NCI-H2029 (cell line): ENCODE results near the gene LCNL1.

ENCODE experiments used
- DNase-seq: peaks from one replicate; lab custom pipeline; 2025; lab: John Stamatoyannopoulos, UW

LCNL1 gene

GRCh38 chr9:136975644-136976043, 7.1 kb upstream of the LCNL1 start:
- no peak for DNase-seq

- no peak for DNase-seq
These were observed 5.6 kb upstream of the LCNL1 start, which contains the start of gene PTGDS for GRCh38 chr9:136977223-136977622. TSS of gene PTGDS (plus strand) at chr9:136977504. CDS start at chr9:136977579, 75 bp downstream.

- DNase-seq, result no peak
These were observed 5.1 kb upstream of the LCNL1 start for GRCh38 chr9:136977649-136978072.

GRCh38 chr9:136978073-136978864, 4.5 kb upstream of the LCNL1 start:
- peak; percentile 58 for DNase-seq

- DNase-seq, result no peak
These were observed 3.8 kb upstream of the LCNL1 start for GRCh38 chr9:136978865-136979544.

GRCh38 chr9:136979769-136980587, 2.8 kb upstream of the LCNL1 start:
- no peak for DNase-seq

GRCh38 chr9:136980669-136981478, 1.9 kb upstream of the LCNL1 start:
- DNase-seq, result no peak

GRCh38 chr9:136981588-136982231, 1.1 kb upstream of the LCNL1 start:
- no peak for DNase-seq

GRCh38 chr9:136983167-136983566, 374 bp downstream of the LCNL1 start:
- no peak for DNase-seq

GRCh38 chr9:136983656-136984314, 992 bp downstream of the LCNL1 start:
- DNase-seq, result no peak

GRCh38 chr9:136984464-136985026, 1.8 kb downstream of the LCNL1 start:
- no peak for DNase-seq

- DNase-seq, result no peak
These were observed 2.3 kb downstream of the LCNL1 start for GRCh38 chr9:136985027-136985602.

- DNase-seq, result no peak
These were observed 3.1 kb downstream of the LCNL1 start for GRCh38 chr9:136985853-136986252.

- no peak for DNase-seq
These were observed 6.1 kb downstream of the LCNL1 start for GRCh38 chr9:136988872-136989271.

GRCh38 chr9:136990242-136990911, 7.6 kb downstream of the LCNL1 start:
- peak; percentile 36 for DNase-seq

- DNase-seq, result peak; percentile 88
These were observed 9.4 kb downstream of the LCNL1 start, which contains the start of gene PAXX for GRCh38 chr9:136991993-136992818. TSS of gene PAXX (plus strand) at chr9:136992422. CDS start at chr9:136992444, 22 bp downstream.

GRCh38 chr9:136992819-136993369, 10.1 kb downstream of the LCNL1 start:
- no peak for DNase-seq
